GM20000 (cell line): ENCODE data around the gene SP6.

ENCODE experiments used
- DNase-seq: peaks from one replicate; pipeline ENCODE4 v3.0.0; 2012; ENCODE audit warnings: low spot score
- TF ChIP-seq, protein P1 (sequence below): IDR thresholded peaks from 2 replicates; pipeline ENCODE4 v1.5.1; 2012; ENCODE audit warnings: mild to moderate bottlenecking, control low read depth; ENCODE audit errors: extremely low read depth, missing control alignments

SP6 gene

DNA sequence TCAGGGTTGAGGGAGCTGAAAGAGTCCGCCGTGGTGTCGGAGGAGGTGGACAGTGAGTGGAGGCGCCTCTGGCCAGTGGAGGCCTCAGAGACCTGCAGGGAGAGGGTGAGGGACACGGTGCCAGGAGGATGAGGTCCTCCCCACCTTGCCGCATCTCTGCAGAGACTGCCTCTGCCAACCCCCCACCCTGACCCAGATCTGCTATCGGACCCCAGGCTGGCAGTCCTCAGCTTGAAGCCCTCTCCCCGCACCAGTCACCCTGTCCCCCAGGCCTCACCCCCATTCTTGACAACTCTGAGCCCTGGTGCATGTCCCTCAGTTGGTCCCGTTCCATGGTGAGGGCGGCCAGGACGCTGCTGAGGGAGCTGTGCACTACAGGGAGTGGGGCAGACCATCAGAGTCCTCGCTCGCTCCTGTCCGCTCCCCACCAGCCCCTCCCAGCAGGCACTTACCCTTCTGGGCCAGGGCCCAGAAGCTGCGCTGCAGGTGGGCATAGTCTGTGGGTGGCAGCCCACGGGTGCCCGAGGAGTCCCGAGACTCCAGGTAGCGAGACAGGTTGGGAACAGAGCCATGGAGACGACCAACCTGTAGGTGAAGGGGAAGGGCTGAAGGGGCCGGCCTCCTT, 34.7 kb downstream of the SP6 start:
- DNase-seq = no peak
- TF ChIP-seq, protein P1, sequence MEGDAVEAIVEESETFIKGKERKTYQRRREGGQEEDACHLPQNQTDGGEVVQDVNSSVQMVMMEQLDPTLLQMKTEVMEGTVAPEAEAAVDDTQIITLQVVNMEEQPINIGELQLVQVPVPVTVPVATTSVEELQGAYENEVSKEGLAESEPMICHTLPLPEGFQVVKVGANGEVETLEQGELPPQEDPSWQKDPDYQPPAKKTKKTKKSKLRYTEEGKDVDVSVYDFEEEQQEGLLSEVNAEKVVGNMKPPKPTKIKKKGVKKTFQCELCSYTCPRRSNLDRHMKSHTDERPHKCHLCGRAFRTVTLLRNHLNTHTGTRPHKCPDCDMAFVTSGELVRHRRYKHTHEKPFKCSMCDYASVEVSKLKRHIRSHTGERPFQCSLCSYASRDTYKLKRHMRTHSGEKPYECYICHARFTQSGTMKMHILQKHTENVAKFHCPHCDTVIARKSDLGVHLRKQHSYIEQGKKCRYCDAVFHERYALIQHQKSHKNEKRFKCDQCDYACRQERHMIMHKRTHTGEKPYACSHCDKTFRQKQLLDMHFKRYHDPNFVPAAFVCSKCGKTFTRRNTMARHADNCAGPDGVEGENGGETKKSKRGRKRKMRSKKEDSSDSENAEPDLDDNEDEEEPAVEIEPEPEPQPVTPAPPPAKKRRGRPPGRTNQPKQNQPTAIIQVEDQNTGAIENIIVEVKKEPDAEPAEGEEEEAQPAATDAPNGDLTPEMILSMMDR = no peak

DNA sequence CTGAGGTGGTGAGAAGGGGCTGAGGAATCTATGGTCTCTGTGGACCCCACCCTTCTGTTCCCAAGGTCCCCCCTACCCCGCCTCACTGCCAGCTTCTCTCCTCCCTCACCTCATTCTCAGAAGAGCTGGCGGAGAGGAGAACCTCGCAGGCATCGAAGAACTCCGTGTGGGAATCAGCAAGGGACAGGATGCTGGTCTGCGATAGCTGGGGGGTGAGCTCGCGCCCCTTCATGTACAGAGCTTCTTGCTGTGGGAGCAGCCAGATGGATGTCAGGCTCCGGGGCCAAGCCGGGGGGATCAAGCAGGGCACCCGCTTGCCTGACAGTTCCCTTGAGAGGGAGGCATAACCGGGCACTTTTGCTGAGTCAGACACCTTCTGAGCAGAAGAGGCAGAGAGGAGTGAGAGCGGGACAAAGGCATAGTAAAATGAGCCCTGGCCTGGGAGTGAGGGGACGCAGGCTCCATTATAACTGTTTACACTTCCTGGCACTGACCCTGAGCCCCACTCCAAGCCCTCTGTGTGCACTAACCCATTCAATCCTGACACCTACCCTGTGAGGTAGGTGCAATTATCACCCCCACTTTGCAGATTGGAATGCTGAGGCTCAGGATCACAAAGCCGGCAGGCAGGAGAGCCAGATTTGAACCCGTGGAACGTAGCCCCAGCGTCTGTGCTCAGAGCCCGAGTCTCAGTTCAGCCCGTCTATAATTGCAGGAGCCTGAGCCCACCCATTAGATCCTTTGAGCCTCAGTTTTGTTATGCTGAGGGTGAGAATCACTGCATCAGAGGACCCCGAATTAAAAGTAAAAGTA, 35.7 kb downstream of the SP6 start:
- no peak for DNase-seq
- TF ChIP-seq, protein P1 = no peak

DNA sequence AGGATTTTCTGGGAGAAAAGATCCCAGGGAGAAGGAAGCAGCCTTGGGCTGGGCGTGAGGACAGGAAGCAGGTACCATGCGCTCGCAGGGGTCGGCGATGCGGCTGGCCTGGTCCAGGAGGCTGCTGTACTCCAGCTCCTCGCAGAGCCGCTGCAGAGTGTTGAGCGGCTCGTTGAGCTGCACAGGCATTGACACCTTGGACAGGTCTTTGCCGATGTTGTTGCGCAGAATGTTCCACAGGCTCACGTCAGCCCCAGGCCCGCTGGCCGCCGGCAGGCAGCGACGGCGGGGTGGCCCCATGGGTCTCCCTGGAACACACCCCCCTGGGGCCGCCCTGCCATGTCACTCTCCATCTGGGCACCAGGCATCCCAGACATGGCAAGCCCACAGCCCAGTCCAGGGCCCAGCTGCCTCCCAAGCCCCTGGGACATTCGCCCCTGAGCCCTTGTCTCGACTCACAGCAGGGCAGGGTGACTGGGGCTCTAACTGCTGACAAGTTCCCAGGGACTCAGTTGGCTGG, 37.4 kb downstream of the SP6 start:
- DNase-seq = no peak
- TF ChIP-seq, protein P1 = no peak

DNA sequence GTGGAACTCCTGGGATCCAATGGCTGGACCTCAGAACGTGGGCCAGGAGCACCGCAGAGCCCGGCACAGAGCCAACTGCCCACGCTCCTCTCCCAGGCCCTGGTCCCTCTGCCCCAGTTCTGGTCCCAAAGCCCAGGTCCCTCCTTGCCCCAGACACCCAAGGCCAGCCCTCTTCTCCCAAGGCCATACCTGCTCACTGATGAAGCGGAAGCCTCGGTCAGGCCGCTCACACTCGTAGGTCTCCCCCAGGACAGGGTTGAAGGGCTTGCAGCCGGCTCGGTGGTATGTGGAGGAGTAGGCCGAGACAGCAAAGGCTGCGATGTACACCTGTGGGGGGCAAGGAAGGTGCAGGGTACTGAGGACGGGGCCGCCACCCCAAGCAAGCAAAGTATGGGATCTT, 37.9 kb downstream of the SP6 start:
- no peak for DNase-seq
- TF ChIP-seq, protein P1 = no peak

DNA sequence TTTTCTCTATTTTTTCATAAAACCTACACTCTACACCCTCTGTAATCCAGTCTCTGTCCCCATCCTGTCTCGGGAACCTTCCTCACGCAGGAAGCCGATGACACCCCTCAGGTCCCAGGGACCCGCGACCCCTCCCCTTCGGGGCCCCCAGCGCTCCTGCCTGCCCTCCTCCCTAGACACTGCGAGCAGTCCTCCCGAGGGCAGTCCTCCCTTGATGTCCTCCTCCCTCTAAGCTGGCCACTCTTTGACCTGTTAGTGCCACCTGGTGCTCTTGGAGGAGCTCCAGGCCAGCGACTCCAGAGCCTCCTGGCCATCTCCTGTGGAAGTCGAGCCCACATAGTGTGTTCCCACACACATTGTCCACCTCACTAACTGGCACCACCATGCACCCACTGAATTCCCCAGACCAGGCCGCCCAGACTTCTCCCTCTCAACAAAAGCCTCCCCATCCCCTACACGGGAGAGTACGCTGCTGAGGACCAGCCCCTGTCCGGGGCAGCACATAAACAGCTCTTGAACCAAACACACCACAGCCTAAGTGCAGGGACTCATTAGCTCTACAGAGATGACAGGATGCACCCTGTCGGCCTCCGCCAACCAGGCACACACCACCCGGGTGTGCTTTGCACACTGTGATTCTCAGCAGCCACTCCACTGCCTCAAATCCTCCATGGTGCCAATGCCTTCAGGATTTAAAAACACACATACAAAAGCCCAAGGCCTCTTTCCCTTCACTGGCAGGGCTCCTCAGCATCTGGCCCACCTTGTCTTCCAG, 38.6 kb downstream of the SP6 start:
- DNase-seq = no peak
- TF ChIP-seq, protein P1 = no peak

DNA sequence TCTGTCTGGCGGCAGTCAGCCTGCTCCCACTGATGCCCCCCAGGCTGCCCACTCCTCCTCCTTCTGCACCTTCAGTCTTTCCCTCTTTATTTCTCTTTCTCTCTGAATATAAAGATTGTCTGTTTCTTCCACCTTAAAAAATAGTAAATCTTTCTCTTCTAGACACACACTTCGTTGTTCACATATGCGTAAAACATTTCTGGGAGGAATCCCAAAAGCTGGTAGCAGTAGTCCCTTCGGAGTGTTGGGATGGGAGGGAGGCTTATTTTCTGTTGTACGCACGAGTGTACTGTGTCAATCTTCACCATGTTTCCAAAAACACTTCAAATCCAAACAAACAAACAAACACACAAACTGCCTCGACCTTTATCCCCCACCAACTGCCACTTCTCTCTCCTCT, 39.3 kb downstream of the SP6 start:
- TF ChIP-seq, protein P1 = no peak
- DNase-seq = no peak
